ENCODE results near the gene AP1AR. TPM values are rescaled to one million over a fixed set of nuclear protein-coding genes. Genes with fewer than 3 reads are reported as not detected.
"Not testable (repeated sequence)": the region's sequence is repeated elsewhere in the genome, so short reads cannot be mapped to it uniquely, and the experiment has no call there.

AP1AR gene
- total RNA-seq, 1 donor from 2014 or later: 18.9 TPM

GRCh38 chr4:112279882-112280315 lies 48.3 kb downstream of the AP1AR start:
- Mint-ChIP-seq H3K4me1 (ENCODE audit: unreplicated experiment) (peaks cover 31% of the 10 kb centered on the region), H3K27me3 (no peaks in the 10 kb centered on the region), H3K4me3 (no peak overlapping the region), H3K9me3 (no peaks in the 10 kb centered on the region), H3K27ac (no peak overlapping the region), H3K36me3 (peaks cover 14% of the 10 kb centered on the region)
- no peak for DNase-seq (ENCODE audit: extremely low spot score, unreplicated experiment)
- TF ChIP-seq, protein P1, sequence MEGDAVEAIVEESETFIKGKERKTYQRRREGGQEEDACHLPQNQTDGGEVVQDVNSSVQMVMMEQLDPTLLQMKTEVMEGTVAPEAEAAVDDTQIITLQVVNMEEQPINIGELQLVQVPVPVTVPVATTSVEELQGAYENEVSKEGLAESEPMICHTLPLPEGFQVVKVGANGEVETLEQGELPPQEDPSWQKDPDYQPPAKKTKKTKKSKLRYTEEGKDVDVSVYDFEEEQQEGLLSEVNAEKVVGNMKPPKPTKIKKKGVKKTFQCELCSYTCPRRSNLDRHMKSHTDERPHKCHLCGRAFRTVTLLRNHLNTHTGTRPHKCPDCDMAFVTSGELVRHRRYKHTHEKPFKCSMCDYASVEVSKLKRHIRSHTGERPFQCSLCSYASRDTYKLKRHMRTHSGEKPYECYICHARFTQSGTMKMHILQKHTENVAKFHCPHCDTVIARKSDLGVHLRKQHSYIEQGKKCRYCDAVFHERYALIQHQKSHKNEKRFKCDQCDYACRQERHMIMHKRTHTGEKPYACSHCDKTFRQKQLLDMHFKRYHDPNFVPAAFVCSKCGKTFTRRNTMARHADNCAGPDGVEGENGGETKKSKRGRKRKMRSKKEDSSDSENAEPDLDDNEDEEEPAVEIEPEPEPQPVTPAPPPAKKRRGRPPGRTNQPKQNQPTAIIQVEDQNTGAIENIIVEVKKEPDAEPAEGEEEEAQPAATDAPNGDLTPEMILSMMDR (conservative IDR thresholded peaks at IDR 0.05): no peak

DNA sequence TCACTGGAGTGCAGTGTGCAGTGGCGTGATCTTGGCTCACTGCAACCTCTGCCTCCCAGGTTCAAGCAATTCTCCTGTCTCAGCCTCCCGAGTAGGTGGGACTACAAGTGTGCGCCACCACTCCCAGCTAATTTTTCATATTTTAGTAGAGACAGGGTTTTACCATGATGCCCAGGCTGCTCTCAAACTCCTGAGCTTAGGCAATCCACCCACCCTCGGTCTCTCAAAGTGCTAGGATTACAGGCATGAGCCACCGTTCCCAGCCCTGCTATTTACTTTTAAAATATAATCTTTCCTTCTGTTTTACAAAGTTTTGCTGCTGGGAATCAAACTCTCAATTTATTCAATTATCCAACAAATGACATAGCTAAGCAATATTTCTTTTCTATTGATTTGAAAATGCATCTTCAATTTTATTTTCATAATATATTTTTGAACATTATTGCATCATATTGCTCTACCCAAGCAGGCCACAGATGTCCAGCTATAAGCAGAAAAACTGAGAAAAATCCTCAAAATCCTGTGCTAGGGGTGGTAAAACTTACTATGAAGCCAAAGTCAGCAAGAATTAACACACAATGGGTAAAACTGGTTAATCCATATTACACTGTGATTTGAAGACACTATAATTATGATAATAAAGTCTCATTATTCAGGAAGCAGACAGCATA lies 48.9 kb downstream of the AP1AR start:
- H3K4me1 Mint-ChIP-seq (ENCODE audit: unreplicated experiment): peaks cover 31% of the 10 kb centered on the region
- H3K27me3 Mint-ChIP-seq: no peaks in the 10 kb centered on the region
- no peak overlapping the region for H3K27ac Mint-ChIP-seq
- H3K4me3 Mint-ChIP-seq: no peak overlapping the region
- DNase-seq (ENCODE audit: extremely low spot score, unreplicated experiment): no peak
- H3K9me3 Mint-ChIP-seq: no peaks in the 10 kb centered on the region
- TF ChIP-seq, protein P1 (conservative IDR thresholded peaks at IDR 0.05): no peak
- H3K36me3 Mint-ChIP-seq: peaks cover 14% of the 10 kb centered on the region

DNA sequence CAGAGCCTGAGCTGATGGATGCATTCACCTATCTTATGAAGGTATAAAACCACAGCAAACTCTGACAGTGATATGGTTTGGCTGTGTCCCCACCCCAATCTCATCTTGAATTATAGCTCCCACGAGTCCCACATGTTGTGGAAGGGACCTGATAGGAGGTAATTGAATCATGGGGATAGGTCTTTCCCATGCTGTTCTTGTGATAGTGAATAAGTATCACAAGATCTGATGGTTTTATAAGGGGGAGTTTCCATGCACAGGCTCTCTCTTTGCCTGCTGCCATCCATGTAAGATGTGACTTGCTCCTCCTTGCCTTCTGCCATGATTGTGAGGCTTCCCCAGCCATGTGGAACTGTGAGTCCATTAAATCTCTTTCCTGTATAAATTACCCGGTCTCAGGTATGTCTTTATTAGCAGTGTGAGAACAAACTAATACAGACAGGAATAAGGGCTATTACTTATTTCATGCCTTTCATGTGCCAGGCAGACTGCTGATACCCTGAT lies 50.4 kb downstream of the AP1AR start:
- not testable (repeated sequence) for H3K27me3 Mint-ChIP-seq; H3K4me3 Mint-ChIP-seq; DNase-seq (ENCODE audit: extremely low spot score, unreplicated experiment); H3K27ac Mint-ChIP-seq; H3K9me3 Mint-ChIP-seq
- peaks cover 14% of the 10 kb centered on the region for H3K36me3 Mint-ChIP-seq
- peaks cover 31% of the 10 kb centered on the region for H3K4me1 Mint-ChIP-seq (ENCODE audit: unreplicated experiment)

DNA sequence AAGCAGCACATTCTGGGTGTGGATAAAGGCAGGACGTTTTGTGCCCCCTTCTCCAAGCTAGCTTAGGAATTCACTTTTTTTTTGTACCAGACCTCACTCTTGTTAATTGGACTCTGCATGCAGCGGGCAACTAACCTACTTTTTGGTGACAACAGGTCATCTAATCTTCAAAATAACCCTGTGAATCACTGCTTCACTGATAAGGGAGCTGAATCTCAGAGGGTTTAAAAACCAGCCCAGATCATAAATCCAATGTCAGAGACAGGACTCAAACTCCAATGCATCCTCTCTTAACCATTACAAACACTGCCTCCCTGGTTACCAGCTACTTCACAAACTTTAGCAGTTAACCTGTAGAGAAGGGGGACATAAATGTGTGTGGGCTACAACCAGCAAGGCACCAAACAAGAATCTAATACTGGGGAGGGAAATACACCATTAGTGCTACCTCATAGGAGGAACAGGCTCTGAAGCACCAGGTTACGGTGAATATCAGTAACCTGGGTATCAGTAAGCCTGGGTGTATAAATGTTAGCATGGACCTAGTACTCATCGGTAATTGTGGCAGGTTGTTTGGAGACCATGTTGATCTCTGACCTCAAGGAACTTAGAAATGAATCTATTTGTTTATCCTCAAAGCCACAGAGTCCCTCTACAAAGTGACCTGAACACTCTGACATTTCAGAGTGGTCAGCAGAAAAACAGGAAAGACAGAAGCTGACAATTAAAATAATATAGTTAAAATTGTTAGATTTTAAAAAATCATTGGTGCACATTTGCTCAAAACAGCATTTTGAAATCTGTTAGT lies 51.5 kb downstream of the AP1AR start:
- TF ChIP-seq, protein P1 (conservative IDR thresholded peaks at IDR 0.05): no peak
- H3K4me3 Mint-ChIP-seq: peak overlapping the region; percentile 77

GRCh38 chr4:112284166-112284565 lies 52.6 kb downstream of the AP1AR start:
- no peaks in the 10 kb centered on the region for H3K27me3 Mint-ChIP-seq
- TF ChIP-seq, protein P1 (conservative IDR thresholded peaks at IDR 0.05): no peak
- H3K36me3 Mint-ChIP-seq: peaks cover 10% of the 10 kb centered on the region
- H3K27ac Mint-ChIP-seq: peak overlapping the region; percentile 57
- DNase-seq (ENCODE audit: extremely low spot score, unreplicated experiment): no peak
- no peaks in the 10 kb centered on the region for H3K9me3 Mint-ChIP-seq
- H3K4me3 Mint-ChIP-seq: peak overlapping the region; percentile 95
- H3K4me1 Mint-ChIP-seq (ENCODE audit: unreplicated experiment): peaks cover 28% of the 10 kb centered on the region

More for the DNA sequence above, 51.5 kb downstream of the AP1AR start:
- no peaks in the 10 kb centered on the region for H3K9me3 Mint-ChIP-seq
- no peaks in the 10 kb centered on the region for H3K27me3 Mint-ChIP-seq
- DNase-seq (ENCODE audit: extremely low spot score, unreplicated experiment): no peak
- peaks cover 31% of the 10 kb centered on the region for H3K4me1 Mint-ChIP-seq (ENCODE audit: unreplicated experiment)
- peaks cover 10% of the 10 kb centered on the region for H3K36me3 Mint-ChIP-seq
- no peak overlapping the region for H3K27ac Mint-ChIP-seq
